Common myeloid progenitor, CD34-positive (primary cell): ENCODE results near the gene PALD1.

ENCODE experiments used
- CTCF ChIA-PET: fragments of 350-600 bp; sonication (Branson Sonifier 250); formaldehyde crosslinking; loops from one replicate; lab custom pipeline; 2021; ENCODE audit warnings: antibody characterized with exemption; lab: Charles Lee
- POLR2A ChIA-PET: fragments of 350-600 bp; sonication (Branson Sonifier 250); formaldehyde crosslinking; loops from one replicate; lab custom pipeline; 2021; ENCODE audit warnings: antibody characterized with exemption; lab: Charles Lee
- DNase-seq, 3 donors: peaks; one replicate each; pipeline versions ENCODE4 v3.0.0 to v3.0.0-alpha.2; 2013
- H3K27ac ChIP-seq, 2 experiments: 1 replicate in 1 of 2; 2 replicates in 1 of 2; pipeline ENCODE4 v1.7.0; 2013; ENCODE audit warnings: inconsistent platforms in 2 of 2, low read length in 2 of 2, mild to moderate bottlenecking in 2 of 2, low read depth in 1 of 2, moderate library complexity in 1 of 2; ENCODE audit not compliant: severe bottlenecking in 2 of 2, insufficient read depth in 1 of 2, poor library complexity in 1 of 2
- H3K27me3 ChIP-seq, 5 experiments: replicated peaks in 2 of 5; 1 replicate in 3 of 5; 2 replicates in 2 of 5; pipeline versions ENCODE4 v1.6.1 to v1.7.0; 2013; ENCODE audit warnings: low read length in 4 of 5, mild to moderate bottlenecking in 2 of 5, moderate library complexity in 2 of 5, inconsistent platforms in 1 of 5; ENCODE audit not compliant: insufficient read depth in 5 of 5, control insufficient read depth in 4 of 5
- H3K36me3 ChIP-seq, 4 experiments: 1 replicate in 2 of 4; 2 replicates in 2 of 4; pipeline versions ENCODE4 v1.6.1 to v1.7.0; 2013; ENCODE audit warnings: low read length in 3 of 4, control low read depth in 1 of 4, mild to moderate bottlenecking in 1 of 4; ENCODE audit not compliant: control insufficient read depth in 4 of 4, insufficient read depth in 4 of 4
- H3K4me1 ChIP-seq, 4 experiments: 1 replicate in 3 of 4; 2 replicates in 1 of 4; pipeline versions ENCODE4 v1.6.1 to v1.7.1; 2013; ENCODE audit warnings: low read length in 3 of 4, mild to moderate bottlenecking in 3 of 4, control low read depth in 1 of 4, inconsistent platforms in 1 of 4, moderate library complexity in 1 of 4; ENCODE audit not compliant: control insufficient read depth in 4 of 4, insufficient read depth in 4 of 4; ENCODE audit errors: control extremely low read depth in 1 of 4
- H3K4me3 ChIP-seq, 7 experiments: 1 replicate in 4 of 7; 2 replicates in 3 of 7; pipeline versions ENCODE4 v1.5.1 to v1.7.0; 2013; ENCODE audit warnings: mild to moderate bottlenecking in 7 of 7, low read length in 6 of 7, moderate library complexity in 6 of 7, inconsistent platforms in 2 of 7, low read depth in 2 of 7, control low read depth in 1 of 7; ENCODE audit not compliant: insufficient read depth in 4 of 7, control insufficient read depth in 1 of 7; ENCODE audit errors: extremely low read depth in 1 of 7
- H3K9me3 ChIP-seq, 5 experiments: 1 replicate in 4 of 5; 2 replicates in 1 of 5; pipeline versions ENCODE4 v1.6.1 to v1.7.1; 2013; ENCODE audit warnings: low read length in 4 of 5, mild to moderate bottlenecking in 2 of 5, inconsistent platforms in 1 of 5, low read depth in 1 of 5, moderate library complexity in 1 of 5; ENCODE audit not compliant: control insufficient read depth in 4 of 5, insufficient read depth in 2 of 5; ENCODE audit errors: control extremely low read depth in 1 of 5
- WGBS: methylation state at CpG from one replicate; pipeline ENCODE4 v1.1.5; 2013; ENCODE audit not compliant: insufficient coverage; 5-methylcytosine and 5-hydroxymethylcytosine counted together

PALD1 gene

GRCh38 chr10:70596110-70596798, 117.7 kb downstream of the PALD1 start:
- CTCF ChIA-PET, result no interaction called here
- peaks cover 0 to 64% (median 26%) of the 10 kb centered on the region in 4 experiments for H3K4me1 ChIP-seq
- 92% methylated on average over 13 of the region's 14 CpGs for WGBS
- no peak overlapping the region for H3K4me3 ChIP-seq
- no peaks in the 10 kb centered on the region for H3K27me3 ChIP-seq
- H3K27ac ChIP-seq, result no peak overlapping the region
- POLR2A ChIA-PET, result no interaction called here
- H3K36me3 ChIP-seq, result no peaks in the 10 kb centered on the region
- no peaks in the 10 kb centered on the region for H3K9me3 ChIP-seq
- DNase-seq, result no peak

- H3K27me3 ChIP-seq, result no peaks in the 10 kb centered on the region
- ChIA-PET CTCF (interaction anchor here (1.1 kb wide), 1 partner anchor 21 kb away, joined by 3 read pairs; no protein-coding TSS in a partner anchor), POLR2A (no interaction called here)
- H3K36me3 ChIP-seq, result no peaks in the 10 kb centered on the region
- 96% methylated on average over 7 of the region's 8 CpGs for WGBS
- H3K9me3 ChIP-seq, result no peaks in the 10 kb centered on the region
- no peak for DNase-seq
- peaks cover 0 to 61% (median 24%) of the 10 kb centered on the region in 4 experiments for H3K4me1 ChIP-seq
- H3K4me3 ChIP-seq, result no peak overlapping the region
- no peak overlapping the region for H3K27ac ChIP-seq
These were observed 118.6 kb downstream of the PALD1 start for GRCh38 chr10:70596860-70597809.

- H3K36me3 ChIP-seq, result no peaks in the 10 kb centered on the region
- H3K27me3 ChIP-seq, result no peaks in the 10 kb centered on the region
- H3K4me1 ChIP-seq, result peaks cover 0 to 61% (median 19%) of the 10 kb centered on the region in 4 experiments
- POLR2A ChIA-PET, result no interaction called here
- no peak overlapping the region for H3K4me3 ChIP-seq
- WGBS, result 98% methylated on average over 29 of the region's 34 CpGs
- no peak for DNase-seq
- CTCF ChIA-PET, result interaction anchor here (1.1 kb wide), 1 partner anchor 22 kb away, joined by 3 read pairs; no protein-coding TSS in a partner anchor
- H3K9me3 ChIP-seq, result no peaks in the 10 kb centered on the region
- no peak overlapping the region for H3K27ac ChIP-seq
These were observed 119.6 kb downstream of the PALD1 start for GRCh38 chr10:70597856-70598815.

- no peaks in the 10 kb centered on the region for H3K27me3 ChIP-seq
- no peak overlapping the region for H3K4me3 ChIP-seq
- WGBS, result 91% methylated on average over 13 of the region's 16 CpGs
- H3K4me1 ChIP-seq, result peaks cover 0 to 60% (median 11%) of the 10 kb centered on the region in 4 experiments
- ChIA-PET POLR2A (no interaction called here), CTCF (no interaction called here)
- H3K9me3 ChIP-seq, result no peaks in the 10 kb centered on the region
- no peak for DNase-seq
- no peak overlapping the region for H3K27ac ChIP-seq
- H3K36me3 ChIP-seq, result no peaks in the 10 kb centered on the region
These were observed 120.3 kb downstream of the PALD1 start for GRCh38 chr10:70598857-70599295.

- Histone ChIP-seq H3K36me3 (no peaks in the 10 kb centered on the region), H3K27ac (no peak overlapping the region), H3K4me1 (peaks cover 0 to 55% (median 8%) of the 10 kb centered on the region in 4 experiments), H3K4me3 (no peak overlapping the region), H3K9me3 (no peaks in the 10 kb centered on the region), H3K27me3 (no peaks in the 10 kb centered on the region)
- 91% methylated on average over 5 of the region's 8 CpGs for WGBS
- CTCF ChIA-PET, result no interaction called here
- DNase-seq, result no peak
- POLR2A ChIA-PET, result no interaction called here
These were observed 120.8 kb downstream of the PALD1 start for GRCh38 chr10:70599319-70599718.

GRCh38 chr10:70599791-70600190, 121.2 kb downstream of the PALD1 start:
- H3K36me3 ChIP-seq, result no peaks in the 10 kb centered on the region
- peaks cover 0 to 51% (median 7%) of the 10 kb centered on the region in 4 experiments for H3K4me1 ChIP-seq
- CTCF ChIA-PET, result no interaction called here
- no peak for DNase-seq
- H3K27ac ChIP-seq, result no peak overlapping the region
- POLR2A ChIA-PET, result no interaction called here
- H3K4me3 ChIP-seq, result no peak overlapping the region
- no peaks in the 10 kb centered on the region for H3K9me3 ChIP-seq
- no CpG with 5 or more reads among the region's 4 CpGs for WGBS
- no peaks in the 10 kb centered on the region for H3K27me3 ChIP-seq
